Upper lobe of left lung (tissue), 6 donors: Measurements from ENCODE around the gene CTTN. TPM values are rescaled to one million over a fixed set of nuclear protein-coding genes. Genes with fewer than 3 reads are reported as not detected.

ENCODE experiments used
- ATAC-seq, 2 donors: fragments of 200-7000 bp; cut with Tn5 transposase; one replicate each; pipeline ENCODE4 v1.9.1; 2022; ENCODE audit warnings: mild to moderate bottlenecking in 2 of 2, moderate library complexity in 2 of 2; ENCODE audit not compliant: low FRiP score in 2 of 2
- DNase-seq, 2 donors: peaks; one replicate each; pipeline ENCODE4 v3.0.0-alpha.2; 2019 to 2020
- H3K27ac ChIP-seq, 4 donors: fragments of 200-600 bp; sonication (generic); one replicate each; pipeline ENCODE4 v1.5.1; 2016 to 2019
- H3K27me3 ChIP-seq, 4 donors: fragments of 200-600 bp; sonication (generic); one replicate each; pipeline ENCODE4 v1.5.1; 2017 to 2019
- H3K36me3 ChIP-seq, 4 donors: fragments of 200-600 bp; sonication (generic); one replicate each; pipeline ENCODE4 v1.5.1; 2016 to 2019
- H3K4me1 ChIP-seq, 4 donors: fragments of 200-600 bp; sonication (generic); one replicate each; pipeline ENCODE4 v1.5.1; 2018 to 2019
- H3K4me3 ChIP-seq, 4 donors: fragments of 200-600 bp; sonication (generic); one replicate each; pipeline ENCODE4 v1.5.1; 2017 to 2019; ENCODE audit warnings: mild to moderate bottlenecking in 2 of 4, moderate library complexity in 1 of 4
- H3K9me3 ChIP-seq, 4 donors: fragments of 200-600 bp; sonication (generic); one replicate each; pipeline ENCODE4 v1.5.1; 2018 to 2019
- CTCF ChIP-seq, 6 experiments: fragments of 450-650 bp in 4 of 6; fragments of 200-600 bp in 2 of 6; sonication (generic) in 2 of 6; IDR thresholded peaks; one replicate each; pipeline ENCODE4 v1.5.1; 2016 to 2019; ENCODE audit warnings: antibody characterized with exemption in 6 of 6
- EP300 ChIP-seq, 4 donors: sonication (generic); formaldehyde crosslinking; IDR thresholded peaks; one replicate each; pipeline ENCODE4 v1.5.1; 2017; ENCODE audit warnings: antibody characterized with exemption in 4 of 4, control low read depth in 2 of 4
- POLR2A ChIP-seq, 4 donors: fragments of 450-650 bp; IDR thresholded peaks; one replicate each; pipeline ENCODE4 v1.5.1; 2016 to 2017; ENCODE audit warnings: antibody characterized with exemption in 4 of 4, mild to moderate bottlenecking in 2 of 4
- POLR2AphosphoS5 ChIP-seq, 2 donors: sonication (generic); formaldehyde crosslinking; IDR thresholded peaks; one replicate each; pipeline ENCODE4 v1.5.1; 2017; ENCODE audit warnings: antibody characterized with exemption in 2 of 2
- WGBS, 2 donors: methylation state at CpG; one replicate each; pipeline ENCODE4 v1.1.5; 2017 to 2018; 5-methylcytosine and 5-hydroxymethylcytosine counted together
- total RNA-seq, 6 donors: library from RNA; depleted of rRNA in 4 of 6; stranded (reverse); fragments of >200 nt in 4 of 6; gene quantifications; one replicate each; pipeline versions ENCODE4 v1.1.0 to v1.2.1, GENCODE V29; 2016 to 2021
- donor health status: DM: no; HTN: no; CAD: no; lungs with moderate emphysema.
- donor health status: DM: no; HTN: yes; CAD: no; lungs with severe emphysema.

CTTN gene
- total RNA-seq, 6 donors from 2014 or later: 175 to 413 (median 218) TPM

- no peak for ATAC-seq
Observed at GRCh38 chr11:70410276-70411205, 12.2 kb downstream of the CTTN start.

GRCh38 chr11:70411713-70412452, 13.6 kb downstream of the CTTN start:
- ATAC-seq: peak in 1 of 2 donors; percentile 13
- 93 to 96% methylated on average over 14 to 15 of the region's 15 CpGs for WGBS, 2 donors
- DNase-seq: no peak
- Histone ChIP-seq H3K4me1 (no peaks in the 10 kb centered on the region), H3K9me3 (no peaks in the 10 kb centered on the region), H3K27ac (no peak overlapping the region), H3K27me3 (no peaks in the 10 kb centered on the region), H3K4me3 (no peak overlapping the region), H3K36me3 (peaks cover 33 to 96% (median 85%) of the 10 kb centered on the region in 4 donors)
- no peak for TF ChIP-seq EP300 (IDR thresholded peaks at IDR 0.05)
- no peak for TF ChIP-seq CTCF (IDR thresholded peaks at IDR 0.05)
- no peak for TF ChIP-seq POLR2AphosphoS5 (IDR thresholded peaks at IDR 0.05)
- TF ChIP-seq POLR2A (IDR thresholded peaks at IDR 0.05): no peak

More at GRCh38 chr11:70410276-70411205, 12.2 kb downstream of the CTTN start:
- no peak for TF ChIP-seq EP300 (IDR thresholded peaks at IDR 0.05)
- TF ChIP-seq CTCF (IDR thresholded peaks at IDR 0.05): no peak
- TF ChIP-seq POLR2AphosphoS5 (IDR thresholded peaks at IDR 0.05): no peak
- TF ChIP-seq POLR2A (IDR thresholded peaks at IDR 0.05): no peak
- H3K9me3 ChIP-seq: no peaks in the 10 kb centered on the region
- no peaks in the 10 kb centered on the region for H3K27me3 ChIP-seq
- H3K4me1 ChIP-seq: no peaks in the 10 kb centered on the region
- WGBS, 2 donors: 80 to 88% methylated on average over 21 to 29 of the region's 29 CpGs
- peaks cover 31 to 96% (median 83%) of the 10 kb centered on the region in 4 donors for H3K36me3 ChIP-seq
- no peak for DNase-seq
- no peak overlapping the region for H3K27ac ChIP-seq
- no peak overlapping the region for H3K4me3 ChIP-seq

- no peak for ATAC-seq
- no peak overlapping the region for H3K4me3 ChIP-seq
- no peak overlapping the region for H3K27ac ChIP-seq
- no peaks in the 10 kb centered on the region for H3K9me3 ChIP-seq
- H3K27me3 ChIP-seq: no peaks in the 10 kb centered on the region
- 90 to 93% methylated on average over 7 to 10 of the region's 10 CpGs for WGBS, 2 donors
- H3K4me1 ChIP-seq: no peaks in the 10 kb centered on the region
- TF ChIP-seq POLR2AphosphoS5 (IDR thresholded peaks at IDR 0.05) (no peak), CTCF (IDR thresholded peaks at IDR 0.05) (no peak), EP300 (IDR thresholded peaks at IDR 0.05) (no peak), POLR2A (IDR thresholded peaks at IDR 0.05) (no peak)
- H3K36me3 ChIP-seq: peaks cover 24 to 99% (median 86%) of the 10 kb centered on the region in 4 donors
- no peak for DNase-seq
Observed at GRCh38 chr11:70413151-70413550, 14.8 kb downstream of the CTTN start.

- H3K4me1 ChIP-seq: no peaks in the 10 kb centered on the region
- peaks cover 18 to 98% (median 84%) of the 10 kb centered on the region in 4 donors for H3K36me3 ChIP-seq
- no peak for DNase-seq
- no peak overlapping the region for H3K27ac ChIP-seq
- no peak for ATAC-seq
- TF ChIP-seq POLR2AphosphoS5 (IDR thresholded peaks at IDR 0.05) (no peak), EP300 (IDR thresholded peaks at IDR 0.05) (no peak), CTCF (IDR thresholded peaks at IDR 0.05) (no peak), POLR2A (IDR thresholded peaks at IDR 0.05) (no peak)
- WGBS, 2 donors: 91 to 92% methylated on average over 25 to 28 of the region's 28 CpGs
- no peaks in the 10 kb centered on the region for H3K27me3 ChIP-seq
- no peak overlapping the region for H3K4me3 ChIP-seq
- H3K9me3 ChIP-seq: no peaks in the 10 kb centered on the region
Observed at GRCh38 chr11:70414341-70415100, 16.2 kb downstream of the CTTN start.
